Osteocyte (in vitro differentiated cells): ENCODE results near the gene RFX8. TPM values are rescaled to one million over a fixed set of nuclear protein-coding genes. Genes with fewer than 3 reads are reported as not detected.

Experiments used
- DNase-seq: peaks from one replicate; pipeline ENCODE4 v3.0.0; 2021; ENCODE audit warnings: mixed read lengths; ENCODE audit not compliant: unreplicated experiment; ENCODE audit errors: extremely low spot score
- H3K27ac Mint-ChIP-seq: one replicate; pipeline ENCODE4 v1.8.0; 2021; ENCODE audit warnings: mild to moderate bottlenecking, mixed read lengths; ENCODE audit not compliant: unreplicated experiment
- H3K27me3 Mint-ChIP-seq: one replicate; pipeline ENCODE4 v1.8.0; 2021; ENCODE audit warnings: mixed read lengths; ENCODE audit not compliant: unreplicated experiment
- H3K36me3 Mint-ChIP-seq: one replicate; pipeline ENCODE4 v1.8.0; 2021; ENCODE audit warnings: mixed read lengths; ENCODE audit not compliant: unreplicated experiment
- H3K4me1 Mint-ChIP-seq: one replicate; pipeline ENCODE4 v1.8.0; 2021; ENCODE audit warnings: mixed read lengths; ENCODE audit not compliant: unreplicated experiment
- H3K4me3 Mint-ChIP-seq: one replicate; pipeline ENCODE4 v1.8.0; 2021; ENCODE audit warnings: mild to moderate bottlenecking, moderate library complexity, mixed read lengths; ENCODE audit not compliant: unreplicated experiment
- H3K9me3 Mint-ChIP-seq: one replicate; pipeline ENCODE4 v1.8.0; 2021; ENCODE audit warnings: mixed read lengths; ENCODE audit not compliant: unreplicated experiment
- total RNA-seq: library from RNA; stranded (reverse); gene quantifications from 2 replicates; pipeline ENCODE4 v1.2.1, GENCODE V29; 2021
- TF ChIP-seq, protein P1 (sequence below): fragments of 200-600 bp; sonication (generic); IDR thresholded peaks from 2 replicates; pipeline ENCODE4 v1.5.0; 2021; ENCODE audit warnings: antibody characterized with exemption, mild to moderate bottlenecking, moderate library complexity

Gene RFX8
- total RNA-seq, 1 donor from 2014 or later = not detected

DNA sequence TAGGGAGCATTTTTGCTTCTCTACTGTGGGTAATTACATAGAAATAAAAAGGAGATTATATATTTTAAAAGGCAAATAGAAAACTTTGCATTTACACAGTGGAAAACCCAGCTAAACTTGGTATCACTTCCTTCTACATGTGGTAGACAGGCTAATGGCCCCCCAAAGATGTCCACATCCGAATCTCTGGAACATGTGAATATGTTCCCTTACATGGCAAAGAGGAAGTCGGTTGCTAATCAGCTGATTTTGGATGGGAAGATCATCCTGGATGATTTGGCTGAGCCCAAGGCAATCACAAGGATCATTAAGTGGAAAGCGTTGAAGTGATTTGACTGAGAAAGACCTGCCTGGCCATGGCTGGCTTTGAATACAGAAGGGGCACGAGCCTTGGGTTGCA is 113.8 kb downstream of the RFX8 start:
- Mint-ChIP-seq H3K27ac (no peak overlapping the region), H3K4me1 (no peaks in the 10 kb centered on the region), H3K27me3 (peaks cover 69% of the 10 kb centered on the region), H3K36me3 (no peaks in the 10 kb centered on the region), H3K4me3 (no peak overlapping the region), H3K9me3 (no peaks in the 10 kb centered on the region)
- peak; percentile 30 for DNase-seq
- TF ChIP-seq, protein P1, sequence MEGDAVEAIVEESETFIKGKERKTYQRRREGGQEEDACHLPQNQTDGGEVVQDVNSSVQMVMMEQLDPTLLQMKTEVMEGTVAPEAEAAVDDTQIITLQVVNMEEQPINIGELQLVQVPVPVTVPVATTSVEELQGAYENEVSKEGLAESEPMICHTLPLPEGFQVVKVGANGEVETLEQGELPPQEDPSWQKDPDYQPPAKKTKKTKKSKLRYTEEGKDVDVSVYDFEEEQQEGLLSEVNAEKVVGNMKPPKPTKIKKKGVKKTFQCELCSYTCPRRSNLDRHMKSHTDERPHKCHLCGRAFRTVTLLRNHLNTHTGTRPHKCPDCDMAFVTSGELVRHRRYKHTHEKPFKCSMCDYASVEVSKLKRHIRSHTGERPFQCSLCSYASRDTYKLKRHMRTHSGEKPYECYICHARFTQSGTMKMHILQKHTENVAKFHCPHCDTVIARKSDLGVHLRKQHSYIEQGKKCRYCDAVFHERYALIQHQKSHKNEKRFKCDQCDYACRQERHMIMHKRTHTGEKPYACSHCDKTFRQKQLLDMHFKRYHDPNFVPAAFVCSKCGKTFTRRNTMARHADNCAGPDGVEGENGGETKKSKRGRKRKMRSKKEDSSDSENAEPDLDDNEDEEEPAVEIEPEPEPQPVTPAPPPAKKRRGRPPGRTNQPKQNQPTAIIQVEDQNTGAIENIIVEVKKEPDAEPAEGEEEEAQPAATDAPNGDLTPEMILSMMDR = no peak

DNA sequence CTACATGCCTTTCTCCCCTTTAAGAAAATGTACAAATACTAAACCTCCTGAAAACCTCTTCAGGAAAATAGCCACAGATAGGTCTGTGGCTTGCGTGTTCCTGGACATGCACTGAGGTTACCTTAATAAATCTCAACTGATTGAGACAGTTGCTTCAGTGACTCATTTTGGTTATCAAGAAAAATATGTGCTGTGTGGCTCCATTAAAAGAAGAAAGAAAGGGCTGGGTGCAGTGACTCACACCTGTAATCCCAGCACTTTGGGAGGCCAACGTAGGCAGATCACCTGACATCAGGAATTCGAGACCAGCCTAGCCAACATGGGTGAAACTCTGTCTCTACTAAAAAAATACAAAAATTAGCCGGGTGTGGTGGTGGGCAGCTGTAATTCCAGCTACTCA is 114.7 kb downstream of the RFX8 start:
- H3K4me3 Mint-ChIP-seq = no peak overlapping the region
- no peaks in the 10 kb centered on the region for H3K4me1 Mint-ChIP-seq
- no peak overlapping the region for H3K27ac Mint-ChIP-seq
- no peak for DNase-seq
- no peaks in the 10 kb centered on the region for H3K9me3 Mint-ChIP-seq
- H3K27me3 Mint-ChIP-seq = peaks cover 60% of the 10 kb centered on the region
- TF ChIP-seq, protein P1 = no peak
- no peaks in the 10 kb centered on the region for H3K36me3 Mint-ChIP-seq

DNA sequence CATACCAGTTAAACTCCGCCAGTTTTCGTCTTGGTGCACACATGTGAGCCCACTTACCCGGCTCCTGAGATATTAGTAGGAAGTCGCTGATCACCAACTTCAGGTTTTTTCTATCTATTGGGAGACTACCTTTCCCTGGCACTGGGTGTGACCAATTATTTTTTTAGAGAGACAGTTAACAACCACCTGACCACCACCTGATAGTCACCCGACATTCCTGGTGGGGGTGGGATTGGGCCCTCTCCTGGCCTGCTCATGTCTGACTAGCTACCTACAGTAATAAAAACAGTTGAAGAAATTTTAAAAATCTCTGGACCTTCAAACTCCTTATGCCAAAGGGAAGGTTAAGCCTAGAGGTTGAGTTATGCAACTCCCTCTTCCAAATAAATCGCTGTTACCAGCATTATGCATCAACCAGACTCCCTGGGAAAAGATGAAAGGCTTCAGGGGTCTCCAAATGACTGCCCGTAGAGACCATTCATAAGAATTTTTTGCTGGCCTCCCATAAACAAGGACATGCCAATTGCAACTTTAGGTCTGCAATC is 115.4 kb downstream of the RFX8 start:
- H3K27ac Mint-ChIP-seq = no peak overlapping the region
- H3K4me1 Mint-ChIP-seq = no peaks in the 10 kb centered on the region
- H3K9me3 Mint-ChIP-seq = no peaks in the 10 kb centered on the region
- peaks cover 54% of the 10 kb centered on the region for H3K27me3 Mint-ChIP-seq
- TF ChIP-seq, protein P1 = no peak
- H3K4me3 Mint-ChIP-seq = no peak overlapping the region
- no peak for DNase-seq
- no peaks in the 10 kb centered on the region for H3K36me3 Mint-ChIP-seq

DNA sequence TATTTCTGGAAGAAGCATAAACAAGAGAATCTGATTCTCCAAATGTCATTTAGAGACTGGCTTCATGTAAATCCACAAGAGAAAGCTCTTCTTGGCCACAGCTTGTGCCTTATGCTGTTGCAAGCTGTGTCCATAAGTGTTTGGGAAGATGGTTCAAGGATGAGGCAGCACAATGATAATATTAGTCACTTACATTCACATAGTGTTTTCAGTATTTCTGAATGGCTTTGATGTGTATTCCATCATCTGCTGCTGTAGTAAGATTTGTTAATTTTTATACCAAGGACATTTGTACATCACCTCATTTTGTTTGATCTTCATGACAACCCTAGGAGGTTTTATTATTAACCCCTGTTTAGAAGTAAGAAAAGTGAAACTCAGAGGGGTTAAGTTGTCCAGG is 117.5 kb downstream of the RFX8 start:
- H3K36me3 Mint-ChIP-seq = no peaks in the 10 kb centered on the region
- DNase-seq = no peak
- no peaks in the 10 kb centered on the region for H3K9me3 Mint-ChIP-seq
- H3K27ac Mint-ChIP-seq = no peak overlapping the region
- peaks cover 39% of the 10 kb centered on the region for H3K27me3 Mint-ChIP-seq
- TF ChIP-seq, protein P1 = no peak
- H3K4me3 Mint-ChIP-seq = no peak overlapping the region
- H3K4me1 Mint-ChIP-seq = no peaks in the 10 kb centered on the region

DNA sequence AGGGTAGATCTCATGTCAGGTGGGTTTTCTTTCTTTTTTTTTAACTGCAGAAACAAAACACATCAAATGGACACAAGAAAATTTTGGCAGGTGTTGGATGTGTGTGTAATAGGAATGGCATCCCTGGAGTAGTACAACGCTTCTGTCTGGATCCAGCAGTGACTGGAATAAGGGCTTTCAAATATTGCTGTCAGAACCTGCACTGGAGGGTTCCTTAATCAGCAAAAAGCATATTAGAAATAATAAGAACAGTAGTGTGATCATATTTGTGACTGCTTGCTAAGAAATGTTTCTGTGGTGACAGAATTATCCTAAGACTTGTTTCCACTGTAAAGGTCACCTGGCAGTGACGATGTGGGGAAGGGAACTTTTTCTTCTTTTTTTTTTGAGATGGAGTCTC is 118.4 kb downstream of the RFX8 start:
- Mint-ChIP-seq H3K9me3 (no peaks in the 10 kb centered on the region), H3K36me3 (no peaks in the 10 kb centered on the region), H3K27me3 (peaks cover 35% of the 10 kb centered on the region), H3K4me3 (no peak overlapping the region), H3K27ac (no peak overlapping the region), H3K4me1 (no peaks in the 10 kb centered on the region)
- TF ChIP-seq, protein P1 = no peak
- no peak for DNase-seq
